Glomerular visceral epithelial cell (primary cell): Measurements from ENCODE around the gene TENM4.

Source experiments
- DNase-seq: peaks from one replicate; pipeline ENCODE4 v3.0.0-alpha.2; 2016; ENCODE audit errors: extremely low spot score

TENM4 gene

GRCh38 chr11:78977009-78977408 is 463.8 kb downstream of the TENM4 start:
- no peak for DNase-seq

- DNase-seq = no peak
Observed at GRCh38 chr11:78975081-78975480, 465.7 kb downstream of the TENM4 start.

GRCh38 chr11:78973876-78974275 is 467.0 kb downstream of the TENM4 start:
- no peak for DNase-seq

- DNase-seq = no peak
Observed at GRCh38 chr11:78972590-78972989, 468.2 kb downstream of the TENM4 start.

- no peak for DNase-seq
Observed at GRCh38 chr11:78972177-78972576, 468.7 kb downstream of the TENM4 start.

GRCh38 chr11:78967811-78968210 is 473.0 kb downstream of the TENM4 start:
- no peak for DNase-seq

- no peak for DNase-seq
Observed at GRCh38 chr11:78965432-78965831, 475.4 kb downstream of the TENM4 start.

- no peak for DNase-seq
Observed at GRCh38 chr11:78961937-78962701, 478.7 kb downstream of the TENM4 start.

GRCh38 chr11:78961247-78961646 is 479.6 kb downstream of the TENM4 start:
- DNase-seq = peak; percentile 25

- no peak for DNase-seq
Observed at GRCh38 chr11:78958444-78958843, 482.4 kb downstream of the TENM4 start.

GRCh38 chr11:78957476-78958245 is 483.2 kb downstream of the TENM4 start:
- no peak for DNase-seq

GRCh38 chr11:78954696-78955095 is 486.1 kb downstream of the TENM4 start:
- DNase-seq = no peak

- DNase-seq = no peak
Observed at GRCh38 chr11:78954261-78954660, 486.6 kb downstream of the TENM4 start.

GRCh38 chr11:78952890-78953289 is 487.9 kb downstream of the TENM4 start:
- DNase-seq = no peak

- DNase-seq = no peak
Observed at GRCh38 chr11:78952175-78952574, 488.7 kb downstream of the TENM4 start.

GRCh38 chr11:78949976-78950690 is 490.7 kb downstream of the TENM4 start:
- DNase-seq = no peak

- no peak for DNase-seq
Observed at GRCh38 chr11:78946945-78947902, 493.6 kb downstream of the TENM4 start.

- no peak for DNase-seq
Observed at GRCh38 chr11:78943841-78944240, 497.0 kb downstream of the TENM4 start.

GRCh38 chr11:78943154-78943553 is 497.7 kb downstream of the TENM4 start:
- DNase-seq = no peak

GRCh38 chr11:78941226-78941851 is 499.5 kb downstream of the TENM4 start:
- no peak for DNase-seq
